Astrocyte (in vitro differentiated cells and primary cell): ENCODE measurements around the gene PTGES3. TPM values are rescaled to one million over a fixed set of nuclear protein-coding genes. Genes with fewer than 3 reads are reported as not detected.

Experiments used
- DNase-seq: peaks from one replicate; pipeline ENCODE4 v3.0.0-alpha.2; 2010; ENCODE audit warnings: low read depth
- FAIRE-seq: peaks from 2 replicates; lab custom pipeline; 2011; peaks lifted over from hg19 to GRCh38; lab: Jason Lieb, UNC
- H2AFZ ChIP-seq: 2 replicates; pipeline ENCODE4 v1.6.0; 2012; ENCODE audit warnings: low read depth, low read length, inconsistent platforms
- H3K27ac ChIP-seq: 2 replicates; pipeline ENCODE4 v1.5.1; 2011; ENCODE audit warnings: low read depth, low read length, inconsistent platforms
- H3K27me3 ChIP-seq: 2 replicates; pipeline ENCODE4 v1.6.0; 2011; ENCODE audit warnings: low read length, inconsistent platforms; ENCODE audit not compliant: insufficient read depth
- H3K36me3 ChIP-seq: 2 replicates; pipeline ENCODE4 v1.5.1; 2011; ENCODE audit warnings: low read length, inconsistent platforms; ENCODE audit not compliant: insufficient read depth
- H3K4me1 ChIP-seq: 2 replicates; pipeline ENCODE4 v1.5.1; 2011; ENCODE audit warnings: low read length, inconsistent platforms; ENCODE audit not compliant: insufficient read depth
- H3K4me2 ChIP-seq: 2 replicates; pipeline ENCODE4 v1.6.0; 2012; ENCODE audit warnings: low read length, inconsistent platforms
- H3K4me3 ChIP-seq: 2 replicates; pipeline ENCODE4 v1.5.1; 2011; ENCODE audit warnings: low read depth, mild to moderate bottlenecking, low read length, inconsistent platforms; ENCODE audit not compliant: insufficient read depth
- H3K79me2 ChIP-seq: 2 replicates; pipeline ENCODE4 v1.6.0; 2012; ENCODE audit warnings: mild to moderate bottlenecking, low read length, inconsistent platforms; ENCODE audit not compliant: insufficient read depth
- H3K9ac ChIP-seq: 2 replicates; pipeline ENCODE4 v1.6.0; 2012; ENCODE audit warnings: mild to moderate bottlenecking, low read length, inconsistent platforms
- H3K9me3 ChIP-seq: 2 replicates; pipeline ENCODE4 v1.5.1; 2012; ENCODE audit warnings: low read depth, mild to moderate bottlenecking, low read length, inconsistent platforms; ENCODE audit not compliant: insufficient read depth
- H4K20me1 ChIP-seq: 2 replicates; pipeline ENCODE4 v1.6.0; 2012; ENCODE audit warnings: low read length, inconsistent platforms; ENCODE audit not compliant: insufficient read depth
- H3K27ac Mint-ChIP-seq: one replicate; pipeline ENCODE4 v1.8.0; 2021; ENCODE audit warnings: mild to moderate bottlenecking, mixed read lengths; ENCODE audit not compliant: unreplicated experiment
- H3K27me3 Mint-ChIP-seq: one replicate; pipeline ENCODE4 v1.8.0; 2021; ENCODE audit warnings: low read depth, mixed read lengths; ENCODE audit not compliant: unreplicated experiment
- H3K36me3 Mint-ChIP-seq: one replicate; pipeline ENCODE4 v1.8.0; 2021; ENCODE audit warnings: low read depth, mixed read lengths; ENCODE audit not compliant: unreplicated experiment
- H3K4me1 Mint-ChIP-seq: one replicate; pipeline ENCODE4 v1.8.0; 2021; ENCODE audit warnings: low read depth, mixed read lengths; ENCODE audit not compliant: unreplicated experiment
- H3K4me3 Mint-ChIP-seq: one replicate; pipeline ENCODE4 v1.8.0; 2021; ENCODE audit warnings: mild to moderate bottlenecking, moderate library complexity, mixed read lengths; ENCODE audit not compliant: unreplicated experiment
- H3K9me3 Mint-ChIP-seq: one replicate; pipeline ENCODE4 v1.8.0; 2021; ENCODE audit warnings: mild to moderate bottlenecking, mixed read lengths; ENCODE audit not compliant: unreplicated experiment
- CTCF ChIP-seq: IDR thresholded peaks from 2 replicates; pipeline ENCODE4 v1.5.1; 2011; ENCODE audit warnings: low read depth, mild to moderate bottlenecking, inconsistent platforms, low read length, moderate library complexity; ENCODE audit not compliant: insufficient read depth
- EZH2 ChIP-seq: IDR thresholded peaks from 2 replicates; pipeline ENCODE4 v1.6.1; 2012; ENCODE audit warnings: mild to moderate bottlenecking, low read length, inconsistent platforms; ENCODE audit not compliant: insufficient read depth
- total RNA-seq: library from RNA; stranded (reverse); gene quantifications from 2 replicates; pipeline ENCODE4 v1.2.1, GENCODE V29; 2021

The PTGES3 gene
- total RNA-seq, 1 donor from 2014 or later = 226 TPM

DNA sequence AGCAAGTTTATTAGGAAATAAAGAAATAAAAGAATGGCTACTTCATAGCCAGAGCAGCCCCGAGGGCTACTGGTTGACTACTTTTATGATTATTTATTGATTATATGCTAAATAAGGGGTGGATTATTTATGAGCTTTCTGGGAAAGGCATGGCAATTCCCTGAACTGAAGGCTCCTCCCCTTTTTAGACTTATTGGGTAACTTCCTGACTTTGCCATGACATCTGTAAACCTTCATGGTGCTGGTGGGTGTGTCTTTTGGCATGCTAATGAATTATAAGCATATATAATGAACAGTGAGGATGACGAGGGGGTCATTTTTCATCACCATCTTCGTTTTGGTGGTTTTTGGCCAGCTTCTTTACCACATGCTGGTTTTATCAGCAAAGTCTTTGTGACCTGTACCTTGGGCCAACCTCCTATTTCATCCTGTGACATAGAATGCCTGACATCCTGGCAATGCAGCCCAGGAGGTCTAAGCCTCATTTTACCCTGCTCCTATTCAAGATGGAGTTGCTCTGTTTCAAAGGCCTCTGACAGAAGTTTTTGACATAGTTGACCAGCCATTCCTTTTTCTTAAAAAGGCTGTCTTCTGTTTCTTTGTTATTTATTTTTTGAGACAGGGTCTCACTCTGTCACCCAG, 11.1 kb upstream of the PTGES3 start:
- FAIRE-seq = no peak
- TF ChIP-seq CTCF = no peak
- TF ChIP-seq EZH2 = no peak
- H3K27ac ChIP-seq = no peak overlapping the region

DNA sequence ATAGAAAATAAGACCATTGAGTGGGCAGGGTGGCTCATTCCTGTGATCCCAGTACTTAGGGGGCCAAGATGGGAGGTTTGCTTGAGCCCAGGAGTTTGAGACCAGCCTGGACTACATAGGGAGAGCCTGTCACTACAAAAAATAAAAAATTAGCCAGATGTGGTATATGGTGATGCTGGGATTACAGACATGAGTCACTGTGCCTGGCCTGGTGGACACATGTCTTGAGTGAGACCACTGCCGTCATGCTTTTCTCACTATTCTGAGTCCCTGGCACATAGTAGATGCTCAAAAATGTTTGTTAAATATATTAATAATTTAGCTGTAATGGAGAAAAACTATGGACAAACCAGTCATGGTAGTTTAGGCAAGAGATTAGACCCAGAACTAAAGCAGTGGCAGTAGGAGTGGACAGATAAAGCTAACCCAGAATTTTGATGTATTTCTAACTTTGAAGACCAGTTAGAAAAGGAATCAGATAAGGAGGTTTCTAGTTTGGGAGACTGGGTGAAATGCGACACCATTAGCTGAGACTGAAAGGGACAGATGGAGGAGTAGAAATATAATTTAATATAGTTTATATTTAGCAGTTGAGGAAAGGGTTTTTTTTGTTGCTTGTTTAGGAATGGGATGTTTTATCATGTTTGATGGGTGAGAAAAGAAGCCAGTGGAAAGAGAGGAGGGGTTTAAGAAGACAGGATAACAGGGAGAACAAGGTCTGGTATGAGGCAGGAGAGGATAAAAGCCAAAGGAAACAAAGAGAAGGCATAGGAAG, 7.4 kb upstream of the PTGES3 start:
- H3K27me3 ChIP-seq = no peaks in the 10 kb centered on the region
- Mint-ChIP-seq H3K36me3 (no peaks in the 10 kb centered on the region), H3K27ac (no peak overlapping the region), H3K4me3 (no peak overlapping the region), H3K9me3 (no peaks in the 10 kb centered on the region), H3K27me3 (no peaks in the 10 kb centered on the region), H3K4me1 (no peaks in the 10 kb centered on the region)
- no peak overlapping the region for H3K9ac ChIP-seq
- no peaks in the 10 kb centered on the region for H3K9me3 ChIP-seq
- H3K79me2 ChIP-seq = no peaks in the 10 kb centered on the region
- no peaks in the 10 kb centered on the region for H3K36me3 ChIP-seq
- no peaks in the 10 kb centered on the region for H3K4me1 ChIP-seq
- H4K20me1 ChIP-seq = no peaks in the 10 kb centered on the region
- H2AFZ ChIP-seq = no peak overlapping the region
- TF ChIP-seq CTCF = no peak
- TF ChIP-seq EZH2 = no peak
- no peak overlapping the region for H3K27ac ChIP-seq
- no peak overlapping the region for H3K4me3 ChIP-seq
- no peak overlapping the region for H3K4me2 ChIP-seq
- no peak for DNase-seq
- FAIRE-seq = no peak

More for the DNA sequence above, 11.1 kb upstream of the PTGES3 start:
- Histone ChIP-seq H3K27me3 (no peaks in the 10 kb centered on the region), H3K4me1 (no peaks in the 10 kb centered on the region), H2AFZ (no peak overlapping the region), H3K36me3 (no peaks in the 10 kb centered on the region), H3K9me3 (no peaks in the 10 kb centered on the region), H3K9ac (no peak overlapping the region), H3K4me2 (no peak overlapping the region), H3K4me3 (no peak overlapping the region), H3K79me2 (no peaks in the 10 kb centered on the region), H4K20me1 (no peaks in the 10 kb centered on the region)
- no peak for DNase-seq
- Mint-ChIP-seq H3K36me3 (no peaks in the 10 kb centered on the region), H3K27ac (no peak overlapping the region), H3K4me1 (no peaks in the 10 kb centered on the region), H3K4me3 (no peak overlapping the region), H3K9me3 (no peaks in the 10 kb centered on the region), H3K27me3 (no peaks in the 10 kb centered on the region)

DNA sequence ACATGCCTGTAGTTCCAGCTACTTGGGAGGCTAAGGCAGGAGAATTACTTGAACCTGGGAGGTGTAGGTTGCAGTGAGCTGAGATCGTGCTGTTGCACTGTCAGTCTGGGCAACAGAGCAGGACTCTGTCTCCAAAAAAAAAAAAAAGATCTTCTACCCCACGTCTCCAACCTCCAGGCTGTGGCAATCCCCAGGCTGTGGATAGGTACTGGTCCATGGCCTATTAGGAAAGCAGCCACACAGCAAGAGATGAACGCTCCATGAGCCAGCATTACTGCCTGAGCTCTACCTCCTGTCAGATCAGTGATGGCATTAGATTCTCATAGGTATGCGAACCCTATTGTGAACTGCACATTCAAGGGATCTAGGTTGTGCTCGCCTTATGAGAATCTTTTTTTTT, 6.1 kb upstream of the PTGES3 start:
- no peak overlapping the region for H3K4me2 ChIP-seq
- Mint-ChIP-seq H3K27ac (no peak overlapping the region), H3K4me1 (no peaks in the 10 kb centered on the region), H3K9me3 (no peaks in the 10 kb centered on the region), H3K4me3 (no peak overlapping the region), H3K27me3 (no peaks in the 10 kb centered on the region), H3K36me3 (no peaks in the 10 kb centered on the region)
- H3K4me3 ChIP-seq = no peak overlapping the region
- H2AFZ ChIP-seq = no peak overlapping the region
- no peaks in the 10 kb centered on the region for H4K20me1 ChIP-seq
- no peak for DNase-seq
- FAIRE-seq = no peak
- H3K27ac ChIP-seq = no peak overlapping the region
- H3K36me3 ChIP-seq = no peaks in the 10 kb centered on the region
- no peak for TF ChIP-seq CTCF
- no peak for TF ChIP-seq EZH2
- H3K9ac ChIP-seq = no peak overlapping the region
- H3K9me3 ChIP-seq = no peaks in the 10 kb centered on the region
- peaks cover 2% of the 10 kb centered on the region for H3K4me1 ChIP-seq
- no peaks in the 10 kb centered on the region for H3K79me2 ChIP-seq
- no peaks in the 10 kb centered on the region for H3K27me3 ChIP-seq
